GM12874 (cell line): Measurements from ENCODE around the gene CFAP97D1.

Source experiments
- TF ChIP-seq, protein P1 (sequence below): IDR thresholded peaks from 2 replicates; pipeline ENCODE4 v1.5.1; 2011; ENCODE audit warnings: low read depth, mild to moderate bottlenecking, control low read depth, low read length, moderate library complexity; ENCODE audit not compliant: insufficient read depth

The CFAP97D1 gene

DNA sequence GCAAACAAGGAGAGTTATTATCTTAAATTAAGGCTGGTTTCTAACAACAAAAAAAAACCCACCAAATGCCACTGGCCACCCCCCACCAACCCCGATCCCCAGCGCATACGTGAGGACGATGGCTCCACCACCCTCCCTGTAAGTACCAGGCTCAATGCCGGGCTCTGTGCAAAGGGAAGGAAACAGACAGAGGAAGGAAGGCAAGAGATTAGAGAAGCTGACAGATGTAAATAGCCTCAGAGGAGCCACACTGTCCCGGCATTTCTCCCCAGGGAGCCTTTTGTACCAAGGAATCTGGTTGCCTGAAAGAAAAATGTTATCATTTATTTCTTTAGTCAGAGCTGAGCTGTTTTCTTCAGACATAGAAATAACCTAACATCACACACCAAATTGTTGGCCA is 34.7 kb upstream of the CFAP97D1 start:
- TF ChIP-seq, protein P1, sequence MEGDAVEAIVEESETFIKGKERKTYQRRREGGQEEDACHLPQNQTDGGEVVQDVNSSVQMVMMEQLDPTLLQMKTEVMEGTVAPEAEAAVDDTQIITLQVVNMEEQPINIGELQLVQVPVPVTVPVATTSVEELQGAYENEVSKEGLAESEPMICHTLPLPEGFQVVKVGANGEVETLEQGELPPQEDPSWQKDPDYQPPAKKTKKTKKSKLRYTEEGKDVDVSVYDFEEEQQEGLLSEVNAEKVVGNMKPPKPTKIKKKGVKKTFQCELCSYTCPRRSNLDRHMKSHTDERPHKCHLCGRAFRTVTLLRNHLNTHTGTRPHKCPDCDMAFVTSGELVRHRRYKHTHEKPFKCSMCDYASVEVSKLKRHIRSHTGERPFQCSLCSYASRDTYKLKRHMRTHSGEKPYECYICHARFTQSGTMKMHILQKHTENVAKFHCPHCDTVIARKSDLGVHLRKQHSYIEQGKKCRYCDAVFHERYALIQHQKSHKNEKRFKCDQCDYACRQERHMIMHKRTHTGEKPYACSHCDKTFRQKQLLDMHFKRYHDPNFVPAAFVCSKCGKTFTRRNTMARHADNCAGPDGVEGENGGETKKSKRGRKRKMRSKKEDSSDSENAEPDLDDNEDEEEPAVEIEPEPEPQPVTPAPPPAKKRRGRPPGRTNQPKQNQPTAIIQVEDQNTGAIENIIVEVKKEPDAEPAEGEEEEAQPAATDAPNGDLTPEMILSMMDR: no peak

DNA sequence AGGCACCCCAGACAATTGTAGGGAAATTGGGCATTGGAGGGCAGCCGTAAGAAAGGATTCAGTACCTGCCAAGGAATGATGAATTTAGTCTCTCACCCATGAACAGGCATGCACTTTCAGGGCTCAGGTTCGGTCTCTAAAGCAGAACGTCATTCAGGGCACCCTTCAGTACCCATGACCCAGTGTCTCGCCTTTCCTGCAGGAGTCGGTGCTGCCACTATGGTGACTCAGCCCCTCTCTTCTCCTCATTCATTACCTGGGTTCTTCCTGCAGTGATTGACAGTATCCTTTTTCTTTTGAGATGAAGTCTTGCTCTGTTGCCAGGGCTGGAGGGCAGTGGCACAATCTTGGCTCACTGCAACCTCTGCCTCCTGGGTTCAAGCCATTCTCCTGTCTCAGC is 30.1 kb upstream of the CFAP97D1 start:
- TF ChIP-seq, protein P1: no peak

DNA sequence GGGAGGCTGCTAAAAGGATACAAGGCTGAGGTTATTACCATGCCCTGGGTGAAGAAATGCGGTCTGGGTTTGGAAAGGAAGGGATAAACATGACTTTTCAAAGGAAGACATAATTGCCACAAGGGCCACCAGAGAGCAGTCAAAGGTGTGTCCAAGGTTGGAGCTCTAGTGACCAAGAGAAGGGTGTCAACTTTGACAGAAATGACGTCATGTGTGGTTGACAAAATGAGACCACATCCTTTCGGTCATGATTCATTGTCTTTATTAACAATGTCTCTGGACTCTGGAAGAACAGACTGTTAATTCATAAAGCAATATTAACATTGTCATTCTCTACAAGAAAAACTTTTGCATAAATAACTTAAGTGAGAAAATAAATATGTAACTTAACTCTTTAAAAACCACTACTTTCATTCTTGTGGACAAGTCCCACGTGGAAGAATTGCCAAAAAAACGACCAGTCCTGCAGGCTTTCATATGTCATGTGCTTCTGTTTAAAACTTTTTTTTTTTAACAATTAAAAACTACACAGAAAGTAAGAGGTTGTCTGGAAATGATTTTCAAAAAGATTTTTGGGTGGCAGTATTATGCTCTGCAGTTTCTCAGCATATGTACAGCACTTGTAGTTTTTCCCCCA is 26.6 kb upstream of the CFAP97D1 start:
- TF ChIP-seq, protein P1: no peak

DNA sequence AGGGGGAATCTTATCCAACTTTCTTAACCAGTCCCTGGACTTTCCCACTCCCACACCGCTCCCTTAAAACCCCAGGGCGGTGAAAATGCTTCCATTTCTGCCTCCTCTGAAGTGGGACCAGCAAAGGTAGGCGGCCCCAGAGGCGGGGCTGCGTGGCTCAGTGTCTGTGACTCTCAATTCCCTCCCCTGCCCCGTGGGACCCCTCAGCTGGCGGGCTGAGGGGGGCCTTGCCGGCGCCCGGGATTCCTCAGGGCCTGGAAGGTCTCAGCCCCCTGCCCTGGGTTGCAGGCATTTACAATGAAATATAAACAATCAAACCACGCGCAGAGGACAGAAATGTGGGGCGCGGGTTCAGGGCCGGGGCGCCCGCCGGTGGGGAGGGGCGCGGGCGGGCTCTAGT is 25.3 kb upstream of the CFAP97D1 start:
- TF ChIP-seq, protein P1: no peak

DNA sequence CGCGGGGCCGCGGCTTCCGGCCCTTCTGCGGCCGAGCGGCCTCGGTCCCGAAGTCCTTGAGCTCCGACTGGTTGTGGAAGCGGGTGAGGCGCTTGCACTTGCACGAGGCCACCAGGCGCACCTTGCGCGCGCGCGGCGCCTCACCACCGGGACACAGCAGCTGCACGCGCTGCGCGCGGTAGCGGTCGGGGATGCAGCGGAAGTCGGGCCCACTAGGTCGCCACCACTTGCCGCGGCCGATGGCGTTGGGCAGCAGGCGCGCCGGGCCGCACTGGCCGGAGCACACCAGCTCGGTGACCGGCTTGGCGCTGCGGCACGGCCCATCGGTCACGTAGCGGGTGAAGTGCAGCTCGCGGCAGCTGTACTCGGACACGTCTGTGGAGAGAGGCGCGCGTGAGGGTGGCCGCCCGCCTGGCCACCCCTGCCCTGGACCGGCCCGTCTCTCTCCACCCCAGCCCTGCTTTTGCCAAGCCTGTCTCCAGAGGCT is 24.8 kb upstream of the CFAP97D1 start:
- TF ChIP-seq, protein P1: no peak

DNA sequence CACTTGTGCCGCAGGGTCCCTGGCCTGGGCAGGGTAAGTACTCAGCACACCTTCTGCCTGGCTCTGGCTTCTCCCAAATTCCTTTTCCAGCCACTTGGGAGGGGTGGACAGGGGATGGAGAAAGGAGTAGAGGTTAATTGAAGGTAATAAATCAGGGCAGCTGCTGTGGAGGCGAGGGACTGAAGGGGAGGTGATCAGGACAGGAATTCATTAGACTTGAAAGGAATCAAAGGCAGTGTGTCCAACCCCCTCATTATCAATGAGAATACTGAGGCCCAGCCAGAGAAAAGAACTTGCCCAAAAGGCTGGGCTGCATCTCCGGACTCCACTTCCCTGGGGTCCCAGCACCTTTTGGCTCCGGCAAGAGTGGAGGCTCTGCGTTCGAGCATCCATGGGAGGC is 24.0 kb upstream of the CFAP97D1 start:
- TF ChIP-seq, protein P1: no peak

DNA sequence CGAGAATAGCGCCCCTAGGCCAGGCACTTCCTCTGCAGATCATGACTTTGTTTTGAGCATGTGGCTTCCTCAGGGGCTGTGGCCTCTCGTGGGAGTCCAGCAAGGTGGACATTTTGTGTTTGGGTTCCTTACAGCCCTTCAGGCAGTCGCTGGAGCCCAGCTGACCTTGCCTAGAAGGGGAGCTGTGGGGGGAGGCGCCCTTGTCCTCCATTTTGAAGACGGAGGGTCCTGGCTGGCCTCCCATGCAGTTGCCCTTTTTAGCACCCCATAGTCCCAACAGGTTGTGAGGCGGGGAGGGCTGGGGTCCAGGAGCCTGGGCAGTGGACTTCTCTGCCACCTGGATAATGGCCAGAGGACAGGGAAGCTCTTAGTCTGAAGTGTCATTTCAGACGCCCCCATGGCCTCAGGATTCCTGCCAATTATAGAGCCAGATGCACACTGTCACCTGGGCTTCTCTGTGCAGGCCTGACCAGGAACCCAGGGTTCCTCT is 23.0 kb upstream of the CFAP97D1 start:
- TF ChIP-seq, protein P1: no peak
